HepG2 (cell line): Measurements from ENCODE around the gene USP10. TPM values are rescaled to one million over a fixed set of nuclear protein-coding genes. Genes with fewer than 3 reads are reported as not detected.

Experiments
- ATAC-seq: fragments of 200-7000 bp; cut with Tn5 transposase; 3 replicates; pipeline ENCODE4 v1.9.1; 2020; ENCODE audit warnings: mild to moderate bottlenecking, moderate library complexity
- BruUV-seq: library from RNA; stranded (reverse); fragments of 400-500 nt; replicated peaks from 2 replicates; lab custom pipeline; 2021; lab: Mats Ljungman, UMichigan
- CTCF ChIA-PET: fragments of 300-600 bp; formaldehyde crosslinking; extraction: SDS; loops from one replicate; lab custom pipeline; 2021; ENCODE audit warnings: low total read pairs, inconsistent platforms, low intra/inter-chr PET ratio; lab: Yijun Ruan, JAX
- POLR2A ChIA-PET: fragments of 350-600 bp; sonication (Branson Sonifier 250); formaldehyde crosslinking; loops from one replicate; lab custom pipeline; 2020; ENCODE audit warnings: antibody characterized with exemption, inconsistent platforms; lab: Yijun Ruan, JAX
- DNase-seq: peaks from one replicate; pipeline ENCODE4 v3.0.0-alpha.2; 2015; ENCODE audit warnings: low spot score
- FAIRE-seq: peaks from 3 replicates; lab custom pipeline; 2011; peaks lifted over from hg19 to GRCh38; lab: Jason Lieb, UNC
- H2AFZ ChIP-seq: one replicate; pipeline ENCODE4 v1.6.1; 2011; ENCODE audit warnings: low read length, inconsistent platforms
- H3K27ac ChIP-seq: fragments of 300-600 bp; 3 replicates; pipeline ENCODE4 v1.8.0; 2011; ENCODE audit warnings: mixed run types, mild to moderate bottlenecking, mixed read lengths, low read length, inconsistent platforms; ENCODE audit not compliant: insufficient read depth; ENCODE audit errors: extremely low read length
- H3K27me3 ChIP-seq, 2 experiments: fragments of 200-600 bp in 1 of 2; 2 replicates in 1 of 2; 3 replicates in 1 of 2; pipeline versions ENCODE4 v1.6.0 to v1.8.0; 2011; ENCODE audit warnings: low read length in 2 of 2, mild to moderate bottlenecking in 2 of 2, moderate library complexity in 2 of 2, inconsistent platforms in 1 of 2; ENCODE audit not compliant: insufficient read depth in 2 of 2, control insufficient read depth in 1 of 2
- H3K36me3 ChIP-seq, 2 experiments: fragments of 200-600 bp in 1 of 2; replicated peaks in 1 of 2; 2 replicates in 1 of 2; 3 replicates in 1 of 2; pipeline versions ENCODE4 v1.5.1 to v1.8.0; 2011; ENCODE audit warnings: low read length in 2 of 2, inconsistent platforms in 1 of 2; ENCODE audit not compliant: insufficient read depth in 2 of 2, control insufficient read depth in 1 of 2
- H3K4me1 ChIP-seq: 2 replicates; pipeline ENCODE4 v1.5.1; 2012; ENCODE audit warnings: low read length, inconsistent platforms; ENCODE audit not compliant: insufficient read depth
- H3K4me2 ChIP-seq: 2 replicates; pipeline ENCODE4 v1.6.0; 2011; ENCODE audit warnings: low read depth, low read length, inconsistent platforms
- H3K4me3 ChIP-seq, 3 experiments: fragments of 200-600 bp in 1 of 3; sonication (generic), shearing (Covaris generic) in 1 of 3; replicated peaks in 1 of 3; 2 replicates each; pipeline ENCODE4 v1.5.1; 2011 to 2016; ENCODE audit warnings: low read length in 3 of 3, inconsistent platforms in 2 of 3, low read depth in 2 of 3, mild to moderate bottlenecking in 2 of 3, control low read depth in 1 of 3, mixed read lengths in 1 of 3; ENCODE audit not compliant: insufficient read depth in 1 of 3
- H3K79me2 ChIP-seq: one replicate; pipeline ENCODE4 v1.6.1; 2011; ENCODE audit warnings: low read length, inconsistent platforms; ENCODE audit not compliant: insufficient read depth
- H3K9ac ChIP-seq: 2 replicates; pipeline ENCODE4 v1.6.0; 2011; ENCODE audit warnings: mild to moderate bottlenecking, low read depth, low read length, inconsistent platforms; ENCODE audit not compliant: insufficient read depth
- H3K9me3 ChIP-seq: 2 replicates; pipeline ENCODE4 v1.5.1; 2012; ENCODE audit warnings: mild to moderate bottlenecking, low read length
- H4K20me1 ChIP-seq: 2 replicates; pipeline ENCODE4 v1.6.0; 2011; ENCODE audit warnings: inconsistent platforms, mild to moderate bottlenecking, low read length, moderate library complexity; ENCODE audit not compliant: insufficient read depth
- BRD4 ChIP-seq: sonication (generic); formaldehyde crosslinking; IDR thresholded peaks from 2 replicates; pipeline ENCODE4 v1.4.0; 2020; ENCODE audit warnings: missing genetic modification reagents
- EED ChIP-seq: sonication (generic); formaldehyde crosslinking; IDR thresholded peaks from 2 replicates; pipeline ENCODE4 v1.5.0; 2020; ENCODE audit warnings: mild to moderate bottlenecking, missing genetic modification reagents
- GMEB2 ChIP-seq: IDR thresholded peaks from 2 replicates; pipeline ENCODE4 v1.6.1; 2016; ENCODE audit warnings: missing biosample characterization, missing genetic modification reagents, low read depth
- HNRNPL ChIP-seq: fragments of 200-400 bp; formaldehyde crosslinking; IDR thresholded peaks from 2 replicates; pipeline ENCODE4 v1.6.1; 2017; ENCODE audit warnings: mild to moderate bottlenecking, low read depth, low read length
- LCORL ChIP-seq, 2 experiments: fragments of 450-650 bp in 1 of 2; sonication (generic) in 1 of 2; formaldehyde crosslinking in 1 of 2; IDR thresholded peaks; 2 replicates each; pipeline versions ENCODE4 v1.5.0 to v1.6.1; 2017 to 2020; ENCODE audit warnings: antibody characterized with exemption in 1 of 2, missing genetic modification reagents in 1 of 2
- MYNN ChIP-seq: sonication (generic); formaldehyde crosslinking; IDR thresholded peaks from 2 replicates; pipeline ENCODE4 v1.4.0; 2020; ENCODE audit warnings: mild to moderate bottlenecking, low read depth, missing genetic modification reagents
- REL ChIP-seq: sonication (generic); formaldehyde crosslinking; conservative IDR thresholded peaks from 2 replicates; pipeline ENCODE4 v1.8.0; 2022; ENCODE audit warnings: mild to moderate bottlenecking, missing genetic modification reagents, moderate library complexity
- RNF2 ChIP-seq: fragments of 450-650 bp; conservative IDR thresholded peaks from 2 replicates; pipeline ENCODE4 v1.6.1; 2016; ENCODE audit warnings: low read depth
- TBL1XR1 ChIP-seq: fragments of 150-350 bp; IDR thresholded peaks from 2 replicates; pipeline ENCODE4 v1.6.1; 2014; ENCODE audit warnings: borderline replicate concordance, low read length; ENCODE audit not compliant: partially characterized antibody
- TRIM24 ChIP-seq: sonication (generic); formaldehyde crosslinking; IDR thresholded peaks from 2 replicates; pipeline ENCODE4 v1.8.0; 2022; ENCODE audit warnings: mild to moderate bottlenecking, missing genetic modification reagents
- ZMYM3 ChIP-seq: sonication (generic); formaldehyde crosslinking; IDR thresholded peaks from 2 replicates; pipeline ENCODE4 v1.5.1; 2020; ENCODE audit warnings: mild to moderate bottlenecking, missing genetic modification reagents
- ZNF274 ChIP-seq: sonication (generic); formaldehyde crosslinking; IDR thresholded peaks from 2 replicates; pipeline ENCODE4 v1.5.1; 2020; ENCODE audit warnings: mild to moderate bottlenecking, missing genetic modification reagents
- ZNF33A ChIP-seq: sonication (generic); formaldehyde crosslinking; IDR thresholded peaks from 2 replicates; pipeline ENCODE4 v1.5.1; 2020; ENCODE audit warnings: missing genetic modification reagents, mild to moderate bottlenecking, moderate library complexity, borderline replicate concordance
- ZNF407 ChIP-seq: sonication (generic); formaldehyde crosslinking; IDR thresholded peaks from one replicate; pipeline ENCODE4 v1.5.1; 2020; ENCODE audit warnings: mild to moderate bottlenecking, missing genetic modification reagents; ENCODE audit errors: not compliant biosample characterization
- WGBS: methylation state at CpG from one replicate; pipeline ENCODE4 v1.1.6; 2017; ENCODE audit warnings: low lambda C conversion rate; 5-methylcytosine and 5-hydroxymethylcytosine counted together
- in situ Hi-C: cut with HindIII; loops from 2 replicates; pipeline ENCODE4 v1.10.0; 2017; ENCODE audit warnings: low pct_unique_long_range_greater_than_20kb; ENCODE audit not compliant: extremely low pct_ligation_motif_present
- intact Hi-C: fragments of 100-400 bp; cut with micrococcal nuclease; formaldehyde crosslinking; loops from one replicate; pipeline ENCODE4 v1.10.0; 2022; ENCODE audit not compliant: unreplicated experiment
- polyA plus RNA-seq, 8 experiments: library from polyadenylated mRNA; depleted of rRNA in 3 of 8; stranded (reverse) in 7 of 8; unstranded in 1 of 8; fragments of >200 nt; fragmentation: Illumina TruSeq in 4 of 8; extraction: Trizol in 4 of 8; gene quantifications; 2 replicates each; pipeline versions ENCODE4 v1.2.1 to v1.2.3, GENCODE V29; 2011 to 2016; ENCODE audit warnings: low read depth in 4 of 8, missing spikeins in 1 of 8, mixed read lengths in 1 of 8; ENCODE audit not compliant: insufficient read depth in 1 of 8
- total RNA-seq, 5 experiments: library from RNA; depleted of rRNA; stranded (reverse); fragments of >200 nt; fragmentation: Illumina TruSeq; extraction: Trizol; gene quantifications; 2 replicates each; pipeline ENCODE4 v1.2.3, GENCODE V29; 2016; ENCODE audit warnings: low read depth in 1 of 5

Gene USP10
- total and polyA plus RNA-seq, 2 of the 13 experiments (the other 11 are each of a cell fraction or from before 2014, with no cell fraction given): 79.1 to 122 TPM

- Histone ChIP-seq H3K9ac (no peak overlapping the region), H3K4me3 (no peak overlapping the region), H2AFZ (no peak overlapping the region), H3K27ac (no peak overlapping the region), H3K4me2 (no peak overlapping the region), H4K20me1 (peaks cover 96% of the 10 kb centered on the region), H3K36me3 (peaks cover 5 to 29% of the 10 kb centered on the region in 2 experiments; a peak in 4 of 5 replicates), H3K79me2 (peaks cover 97% of the 10 kb centered on the region), H3K27me3 (no peaks in the 10 kb centered on the region)
- POLR2A ChIA-PET: interaction anchor here (1.0 kb wide), 1 partner anchor 9 kb away, joined by 5 read pairs; no protein-coding TSS in a partner anchor
- CTCF ChIA-PET: no interaction called here
- ATAC-seq (no peak), FAIRE-seq (no peak), DNase-seq (no peak)
- in situ Hi-C loops (no loop called here), intact Hi-C loops (no loop called here)
- WGBS: 90% methylated on average over 10 of the region's 10 CpGs
- no TSS peak for BruUV-seq
- no peak for TF ChIP-seq TRIM24 (CRISPR knock-in tag)
- TF ChIP-seq LCORL (IDR thresholded peaks at IDR 0.05): no peak
- TF ChIP-seq LCORL (CRISPR knock-in tag; IDR thresholded peaks at IDR 0.05): no peak
- TF ChIP-seq REL (CRISPR knock-in tag): no peak
- no peak for TF ChIP-seq EED (CRISPR knock-in tag)
- TF ChIP-seq MYNN (CRISPR knock-in tag): no peak
- no peak for TF ChIP-seq ZNF33A (CRISPR knock-in tag)
- no peak for TF ChIP-seq ZNF407 (CRISPR knock-in tag)
- TF ChIP-seq GMEB2 (CRISPR knock-in tag): no peak
- TF ChIP-seq ZNF274 (CRISPR knock-in tag): no peak
- TF ChIP-seq TBL1XR1: no peak
- no peak for TF ChIP-seq BRD4 (CRISPR knock-in tag)
- no peak for TF ChIP-seq RNF2
- no peak for TF ChIP-seq ZMYM3
- no peak for TF ChIP-seq HNRNPL
- TF ChIP-seq, all 625 proteins: peak for 0
- H3K9me3 ChIP-seq: no peaks in the 10 kb centered on the region
- peaks cover 87% of the 10 kb centered on the region for H3K4me1 ChIP-seq
Observed at GRCh38 chr16:84709609-84710008, 9.8 kb downstream of the USP10 start.
